ENCODE measurements around the gene NCLN.
"Not testable (repeated sequence)": the region's sequence is repeated elsewhere in the genome, so short reads cannot be mapped to it uniquely, and the experiment has no call there.

- not testable (repeated sequence) for TF ChIP-seq POLR2A, CTCF (IDR thresholded peaks at IDR 0.05)
These were observed 49.9 kb downstream of the NCLN start for GRCh38 chr19:3235604-3236003.
